ENCODE data around the gene FKBP5. TPM values are rescaled to one million over a fixed set of nuclear protein-coding genes. Genes with fewer than 3 reads are reported as not detected.

Gene FKBP5
- total and polyA plus RNA-seq, 2 of the 4 experiments (the other 2 are of a cell fraction): 6.8 to 7.0 TPM

- Histone ChIP-seq H2AK9ac (replicated peaks; ENCODE audit: low read depth, low read length, poor library complexity) (no peak overlapping the region), H3K23ac (ENCODE audit: low read depth, low read length) (no peak overlapping the region), H3K56ac (ENCODE audit: extremely low read depth, insufficient read depth, low read length) (no peak overlapping the region), H4K91ac (ENCODE audit: insufficient read depth, low read depth, low read length) (no peak overlapping the region), H3K4me2 (ENCODE audit: low read depth, low read length) (no peak overlapping the region), H4K8ac (ENCODE audit: low read depth in 2 of 2, low read length in 2 of 2) (no peak overlapping the region), H4K5ac (ENCODE audit: low read depth, low read length) (no peak overlapping the region), H2BK15ac (ENCODE audit: low read depth, low read length) (no peak overlapping the region), H3K79me1 (ENCODE audit: low read depth in 1 of 2, low read length in 2 of 2) (no peaks in the 10 kb centered on the region; a peak in 1 of 4 replicates), H2BK20ac (ENCODE audit: low read depth, low read length) (no peak overlapping the region), H3K4me3 (ENCODE audit: insufficient read depth, low read depth, low read length) (no peak overlapping the region), H3K36me3 (ENCODE audit: control insufficient read depth, insufficient read depth, low read length) (no peaks in the 10 kb centered on the region), H3K9ac (ENCODE audit: low read depth, low read length) (no peak overlapping the region), H3K18ac (ENCODE audit: low read depth, low read length) (no peak overlapping the region), H3K27me3 (ENCODE audit: control insufficient read depth, insufficient read depth, low read length) (no peaks in the 10 kb centered on the region), H3K14ac (replicated peaks; ENCODE audit: low read depth, low read length) (no peak overlapping the region), H2AFZ (replicated peaks; ENCODE audit: low read length, poor library complexity) (no peak overlapping the region), H3K9me3 (ENCODE audit: control insufficient read depth, insufficient read depth, low read length) (no peaks in the 10 kb centered on the region), H3K4me1 (ENCODE audit: control insufficient read depth, insufficient read depth, low read length) (no peaks in the 10 kb centered on the region), H2AK5ac (ENCODE audit: low read depth, low read length) (no peak overlapping the region), H3K9me1 (ENCODE audit: insufficient read depth, low read length) (no peaks in the 10 kb centered on the region), H3K4ac (ENCODE audit: low read depth, low read length) (no peak overlapping the region), H3K27ac (ENCODE audit: insufficient read depth, low read length) (no peak overlapping the region), H2BK5ac (ENCODE audit: low read depth, low read length, poor library complexity, severe bottlenecking) (no peak overlapping the region), H4K20me1 (ENCODE audit: insufficient read depth, low read length) (no peaks in the 10 kb centered on the region), H2BK120ac (ENCODE audit: low read depth, low read length) (no peak overlapping the region)
- ChIA-PET CTCF (interaction anchor here (2.2 kb wide), 1 partner anchor 148 kb away, joined by 6 read pairs; the partner anchor contains the start of gene ARMC12), POLR2A (ENCODE audit: unreplicated experiment) (no interaction called here)
- in situ Hi-C loops (cut with MboI; ENCODE audit: low sequenced_read_pairs) (no loop called here), dilution Hi-C loops (cut with HindIII; ENCODE audit: low sequenced_read_pairs, unreplicated experiment) (no loop called here), intact Hi-C loops (cut with micrococcal nuclease) (no loop called here)
- no TSS peak for BruUV-seq (replicated peaks)
- DNase-seq (no peak), ATAC-seq (ENCODE audit: low read depth) (no peak)
- WGBS, 2 experiments (ENCODE audit: extremely low coverage in 2 of 2, insufficient read length in 1 of 2): 100% methylated on average over 5 of the region's 8 CpGs; no CpG with 5 or more reads in 1 of the 2 experiments
- TF ChIP-seq CHD1 (IDR thresholded peaks at IDR 0.05; ENCODE audit: low read depth, low read length): no peak
- TF ChIP-seq BHLHE40 (IDR thresholded peaks at IDR 0.05; ENCODE audit: low read depth, low read length): no peak
- TF ChIP-seq POLR2A (IDR thresholded peaks at IDR 0.05; ENCODE audit: low read depth, low read length): no peak
- no peak for TF ChIP-seq RCOR1 (IDR thresholded peaks at IDR 0.05; ENCODE audit: insufficient replicate concordance, low read length)
- TF ChIP-seq CEBPB (IDR thresholded peaks at IDR 0.05; ENCODE audit: low read depth, low read length): no peak
- TF ChIP-seq RAD21 (IDR thresholded peaks at IDR 0.05; ENCODE audit: low read length): no peak
- TF ChIP-seq RFX5 (IDR thresholded peaks at IDR 0.05; ENCODE audit: low read depth, low read length): no peak
- no peak for TF ChIP-seq FOS (IDR thresholded peaks at IDR 0.05; ENCODE audit: low read depth, low read length)
- no peak for TF ChIP-seq ELK1 (IDR thresholded peaks at IDR 0.05; ENCODE audit: borderline replicate concordance, low read depth, low read length)
- TF ChIP-seq CTCF (conservative IDR thresholded peaks at IDR 0.05; ENCODE audit: low read depth, low read length): no peak
- no peak for TF ChIP-seq MXI1 (IDR thresholded peaks at IDR 0.05; ENCODE audit: borderline replicate concordance, low read depth, low read length)
- no peak for TF ChIP-seq SMC3 (IDR thresholded peaks at IDR 0.05; ENCODE audit: low read depth, low read length)
- TF ChIP-seq USF2 (IDR thresholded peaks at IDR 0.05; ENCODE audit: low read depth, low read length): no peak
- TF ChIP-seq NFE2L2 (IDR thresholded peaks at IDR 0.05; ENCODE audit: low read depth, low read length): no peak
- TF ChIP-seq MAFK (IDR thresholded peaks at IDR 0.05; ENCODE audit: low read depth, low read length): no peak
Measured at GRCh38 chr6:35589201-35589739, 99.4 kb downstream of the FKBP5 start.
